Stimulated activated CD4-positive, alpha-beta T cell treated with anti-CD3 and anti-CD28 coated beads, TNF-alpha, amount 100 ng/mL, for 48 hours (primary cell): ENCODE results near the gene ZCWPW2.

Experiments used
- DNase-seq, 3 donors: peaks; one replicate each; pipeline ENCODE4 v3.0.0-alpha.2; 2020; ENCODE audit warnings: low read depth in 3 of 3

ZCWPW2 gene, protein sequence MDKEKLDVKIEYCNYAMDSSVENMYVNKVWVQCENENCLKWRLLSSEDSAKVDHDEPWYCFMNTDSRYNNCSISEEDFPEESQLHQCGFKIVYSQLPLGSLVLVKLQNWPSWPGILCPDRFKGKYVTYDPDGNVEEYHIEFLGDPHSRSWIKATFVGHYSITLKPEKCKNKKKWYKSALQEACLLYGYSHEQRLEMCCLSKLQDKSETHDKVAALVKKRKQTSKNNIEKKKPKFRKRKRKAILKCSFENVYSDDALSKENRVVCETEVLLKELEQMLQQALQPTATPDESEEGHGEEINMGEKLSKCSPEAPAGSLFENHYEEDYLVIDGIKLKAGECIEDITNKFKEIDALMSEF

GRCh38 chr3:28348629-28349468 lies at the start of gene ZCWPW2, which contains the start of gene AZI2:
Gene ZCWPW2, plus strand, starts transcription at chr3:28348721. Its CDS starts 64,348 bp downstream, at chr3:28413069.
Gene AZI2, minus strand, starts transcription at chr3:28348824. Its CDS starts 8,207 bp downstream, at chr3:28340617.
- DNase-seq: peak; percentile 85 to 94 (median 87)

DNA sequence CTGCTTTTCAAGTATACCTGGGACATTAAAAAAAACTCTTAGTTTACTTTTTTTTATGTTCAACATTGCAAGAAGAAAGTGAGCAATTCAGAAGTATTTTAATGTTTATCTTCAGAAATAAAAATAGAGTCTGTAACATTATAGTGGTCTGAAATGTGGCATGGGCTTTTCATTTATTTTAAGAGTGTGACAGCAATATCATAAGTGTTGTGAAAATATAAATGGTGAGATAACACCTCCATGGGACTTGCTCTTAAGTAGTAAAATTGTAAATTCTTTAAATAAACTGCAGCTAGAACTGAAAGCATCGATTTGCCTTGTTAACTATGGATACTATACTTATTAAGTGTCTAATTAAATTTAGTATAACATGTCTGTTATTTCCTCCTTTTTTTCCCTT lies 48.8 kb upstream of the ZCWPW2 start:
- no peak for DNase-seq

GRCh38 chr3:28300345-28300962 lies 48.1 kb upstream of the ZCWPW2 start:
- no peak for DNase-seq

DNA sequence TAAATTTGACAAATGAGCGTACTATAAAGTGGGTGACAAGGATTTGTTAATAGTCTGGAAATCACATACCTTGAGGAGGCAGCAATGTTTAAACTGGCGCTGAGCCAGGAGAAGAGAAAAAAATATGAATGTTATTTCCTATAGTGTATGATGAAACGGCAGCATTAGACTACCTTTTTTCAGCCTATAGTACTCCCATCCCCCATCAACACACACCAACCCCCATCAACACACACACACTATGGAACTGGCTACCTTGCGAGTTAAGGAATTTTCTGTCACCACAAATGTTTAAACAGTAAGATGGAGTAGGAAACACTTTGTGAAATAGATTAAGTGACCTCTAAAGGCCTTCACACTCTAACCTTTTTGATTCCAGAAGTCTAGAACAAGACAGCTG lies 46.8 kb upstream of the ZCWPW2 start:
- no peak for DNase-seq

DNA sequence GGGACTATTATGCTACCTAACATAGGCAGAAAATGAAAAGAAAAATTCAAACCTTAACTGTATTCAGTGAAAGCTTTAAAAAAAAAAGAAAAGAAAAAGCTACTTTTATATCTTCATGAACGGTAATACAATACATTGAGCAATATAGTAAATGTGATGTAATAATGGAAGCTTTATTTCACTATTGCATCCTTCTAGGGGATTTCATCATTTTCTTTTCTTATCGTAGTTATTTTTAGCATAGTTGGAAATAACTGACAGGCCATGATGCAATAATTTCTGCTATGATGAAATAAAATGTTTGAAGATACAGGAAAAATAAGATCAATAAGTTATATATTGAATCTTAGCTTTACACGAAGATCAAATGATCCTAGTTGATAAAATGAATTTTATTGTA lies 40.3 kb upstream of the ZCWPW2 start:
- DNase-seq: no peak

DNA sequence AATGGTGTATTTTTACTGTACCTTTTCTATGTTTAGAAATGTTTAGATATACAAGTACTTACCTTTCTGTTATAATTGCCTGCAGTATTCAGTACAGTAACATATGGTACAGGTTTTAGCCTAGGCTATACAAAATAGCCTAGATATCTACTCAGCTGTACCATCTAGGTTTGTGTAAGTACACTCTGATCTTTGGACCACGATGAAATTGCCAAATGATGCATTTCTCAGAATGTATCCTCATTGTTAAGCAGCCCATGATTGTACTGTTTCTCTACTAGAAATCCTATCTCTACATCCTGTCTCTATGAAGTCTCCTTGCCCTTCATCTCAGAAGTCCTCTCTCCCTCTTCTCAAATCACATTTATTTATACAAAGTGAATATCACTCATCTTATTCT lies 32.8 kb upstream of the ZCWPW2 start:
- no peak for DNase-seq

DNA sequence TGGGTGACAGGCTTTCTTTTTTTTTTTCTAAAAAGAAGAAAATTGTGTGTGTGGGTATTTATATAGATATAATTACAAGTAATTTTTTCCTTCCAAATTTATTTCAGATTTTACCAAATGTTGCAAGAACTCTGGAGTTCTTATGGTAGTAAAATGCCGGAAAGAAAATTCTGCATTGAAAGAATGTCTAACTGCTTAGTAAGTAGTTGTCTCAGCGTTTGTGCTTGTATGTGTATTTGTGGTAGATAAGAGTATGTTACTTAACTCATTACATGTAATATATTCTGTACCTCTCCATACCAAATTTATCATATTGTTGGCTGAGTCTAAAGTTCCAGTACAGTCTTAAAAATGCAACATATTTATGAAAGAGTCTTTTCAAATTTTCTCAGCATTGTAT lies 32.3 kb upstream of the ZCWPW2 start:
- no peak for DNase-seq

- DNase-seq: peak in 2 of 3 donors; percentile 0 to 29
Observed at GRCh38 chr3:28317438-28318022, 31.0 kb upstream of the ZCWPW2 start.

DNA sequence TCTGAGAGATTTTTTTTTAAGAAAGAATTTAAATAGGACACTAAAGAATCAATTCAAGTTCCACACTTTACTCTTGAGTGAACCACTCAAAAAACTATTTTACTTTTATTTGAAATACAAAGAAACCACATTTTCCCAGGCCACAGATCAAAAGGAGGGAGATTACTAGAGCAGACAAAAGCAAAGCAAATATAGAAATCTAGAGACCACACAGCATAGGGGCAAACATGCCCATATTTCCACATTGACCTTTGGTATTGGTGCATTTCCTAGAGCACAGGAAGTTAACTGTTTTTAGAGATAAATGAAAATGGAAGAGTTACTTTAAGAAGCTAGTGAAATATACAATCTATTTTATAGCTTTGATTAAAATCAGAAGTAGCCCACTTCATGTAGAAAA lies 27.5 kb upstream of the ZCWPW2 start:
- no peak for DNase-seq

GRCh38 chr3:28322464-28322863 lies 26.1 kb upstream of the ZCWPW2 start:
- no peak for DNase-seq

DNA sequence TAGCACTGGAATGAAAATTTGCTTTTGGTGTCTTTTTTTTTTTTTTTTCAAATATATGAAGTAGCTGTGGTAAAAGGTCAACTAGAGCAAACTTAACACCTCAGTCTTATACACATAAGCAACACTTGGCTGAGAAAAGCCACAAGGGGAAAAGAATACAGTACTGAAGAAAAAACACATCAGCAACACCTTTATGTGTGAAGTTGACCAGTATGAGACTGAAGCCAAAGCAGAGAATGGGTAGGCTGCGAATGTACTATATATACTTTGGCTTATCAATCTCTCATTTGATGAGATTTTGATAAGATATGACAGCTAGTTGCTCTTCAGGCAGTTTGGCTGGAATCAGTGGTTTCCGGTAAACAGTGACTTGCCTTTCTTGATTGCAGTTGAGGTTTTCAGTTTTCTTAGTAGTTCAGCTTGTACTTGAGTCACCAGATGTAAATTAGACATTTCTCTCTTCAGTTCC lies 22.0 kb upstream of the ZCWPW2 start:
- DNase-seq: peak in 2 of 3 donors; percentile 12 to 13

DNA sequence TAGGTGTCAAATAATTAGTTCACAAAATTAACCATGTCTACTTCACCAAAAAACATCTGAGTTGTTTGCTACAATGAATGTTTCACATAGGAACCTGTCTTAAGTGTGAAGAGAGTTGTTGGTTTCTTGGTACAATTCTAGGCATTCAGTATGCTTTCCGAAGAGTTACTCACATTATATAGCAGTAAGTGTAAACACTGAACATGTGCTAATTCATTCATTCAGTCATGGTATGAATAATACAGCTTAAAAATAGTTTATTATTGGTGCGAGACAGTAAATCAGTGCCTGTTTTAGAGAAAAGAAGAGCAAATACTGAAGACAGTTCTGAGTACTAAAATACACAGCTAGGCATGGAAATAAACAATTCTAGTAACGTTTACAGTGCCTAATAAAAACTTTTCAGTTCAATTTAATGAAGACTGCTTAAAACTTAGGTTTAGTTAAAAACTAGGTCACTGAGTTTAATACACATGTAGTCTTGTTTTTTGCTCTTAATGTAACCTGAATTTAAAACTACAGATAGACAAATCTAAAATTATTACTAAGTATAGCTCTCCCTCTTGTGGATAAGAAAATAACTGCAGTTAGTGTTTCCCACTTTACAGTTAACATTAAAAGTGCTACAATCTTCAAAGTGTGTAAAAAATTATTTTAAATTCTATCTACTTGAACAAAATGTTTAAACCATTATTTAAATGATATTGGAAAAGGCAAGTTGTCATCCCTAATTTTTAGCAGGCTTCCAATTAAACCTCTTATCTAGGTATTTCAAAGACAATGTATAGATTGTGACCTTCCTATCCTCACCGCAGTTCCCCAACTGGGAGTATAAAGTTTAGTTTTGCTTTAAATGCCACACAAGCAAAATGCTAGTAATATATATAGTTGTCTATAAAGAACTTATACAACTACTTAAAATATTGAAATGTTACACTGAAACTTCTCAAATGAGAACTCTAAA lies 20.1 kb upstream of the ZCWPW2 start:
- DNase-seq: no peak

DNA sequence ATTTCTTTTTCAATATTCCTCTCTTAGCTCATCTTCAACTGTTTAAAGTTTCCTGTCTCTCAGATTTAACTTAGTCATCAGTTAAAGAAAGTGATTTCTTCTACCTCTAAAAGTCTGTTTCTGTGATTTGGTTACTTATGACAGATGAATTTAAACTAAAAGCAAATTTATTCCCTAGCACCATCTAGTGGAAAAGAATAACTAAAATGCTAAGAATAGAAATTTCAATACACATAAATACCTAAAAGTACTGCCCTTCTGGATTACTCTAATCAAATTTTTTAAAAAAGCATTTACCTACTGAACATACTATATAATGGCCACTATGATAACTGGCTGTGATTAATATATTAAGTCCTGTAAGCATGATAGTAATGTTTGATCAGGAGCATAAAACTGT lies 14.0 kb upstream of the ZCWPW2 start:
- DNase-seq: no peak

GRCh38 chr3:28335246-28335645 lies 13.3 kb upstream of the ZCWPW2 start:
- no peak for DNase-seq

DNA sequence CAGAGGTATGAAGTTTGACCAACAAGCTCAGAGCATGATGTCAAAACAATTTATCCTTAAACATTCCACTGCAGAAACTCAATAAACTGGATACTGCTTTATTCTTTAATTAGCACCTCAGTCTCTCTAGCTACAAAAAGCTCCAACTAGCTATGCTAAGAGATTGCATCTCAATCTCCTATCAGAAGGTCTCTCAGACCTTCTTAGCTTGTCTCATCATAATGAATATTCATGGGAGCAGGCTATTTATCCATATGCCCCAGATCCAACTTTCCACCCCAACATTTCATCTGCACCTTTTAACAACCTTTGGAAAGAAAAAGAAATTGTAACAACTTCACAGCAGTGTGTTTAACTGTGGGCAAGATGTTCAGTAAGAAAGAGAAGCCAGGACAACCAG lies 11.3 kb upstream of the ZCWPW2 start:
- no peak for DNase-seq

GRCh38 chr3:28343144-28343543 lies 5.4 kb upstream of the ZCWPW2 start:
- DNase-seq: no peak

GRCh38 chr3:28345690-28346089 lies 2.8 kb upstream of the ZCWPW2 start:
- no peak for DNase-seq

DNA sequence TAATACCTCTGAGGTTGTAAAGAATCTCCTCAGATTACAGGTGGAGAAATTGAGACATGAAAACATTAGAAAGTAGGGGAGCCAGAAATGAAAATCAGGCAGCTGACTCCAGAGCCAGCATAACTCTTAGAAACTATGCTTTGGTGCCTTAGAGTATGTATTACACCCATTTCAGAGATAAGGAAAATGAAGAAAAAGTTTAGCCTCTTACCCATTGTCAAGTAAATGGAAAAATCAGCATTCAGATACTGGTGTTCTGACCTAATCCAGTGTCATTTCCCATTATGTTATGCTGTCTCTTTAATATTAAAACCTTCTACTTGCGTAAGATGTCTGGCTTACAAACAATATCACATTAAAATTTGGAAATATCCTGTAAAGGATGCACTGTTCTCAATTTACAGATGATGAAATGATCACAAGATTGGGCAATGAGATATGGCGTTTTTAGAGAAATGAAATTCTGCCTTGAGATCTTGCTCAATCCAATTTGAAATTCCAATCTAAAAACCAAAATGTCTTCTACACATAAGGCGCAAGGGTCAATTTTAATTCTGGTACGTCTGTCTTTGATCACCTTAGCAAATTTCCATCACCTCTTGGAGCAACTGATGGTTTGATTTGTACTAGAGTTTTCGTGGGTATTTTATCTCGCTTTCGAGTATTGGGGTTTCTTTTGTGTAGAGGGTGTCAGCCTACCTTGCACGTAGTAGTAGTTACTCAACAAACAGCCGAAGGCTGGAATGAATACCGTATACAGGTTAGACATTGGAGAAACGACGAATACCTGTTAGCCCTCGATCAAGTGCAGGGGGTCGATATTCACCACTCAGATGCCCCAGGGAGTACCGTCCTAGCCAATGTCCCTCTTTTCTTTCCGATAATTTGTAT lies 902 bp upstream of the ZCWPW2 start:
- DNase-seq: no peak

GRCh38 chr3:28348265-28348628 lies 274 bp upstream of the ZCWPW2 start:
- DNase-seq: peak in 1 of 3 donors; percentile 4

- DNase-seq: no peak
Observed at GRCh38 chr3:28349469-28350000, 1.0 kb downstream of the ZCWPW2 start.
